AG08396 (cell line): ENCODE data around the gene RBM41.

ENCODE experiments used
- DNase-seq: peaks from one replicate; pipeline ENCODE4 v3.0.0; 2012; ENCODE audit warnings: low spot score, mixed read lengths

RBM41 gene

GRCh38 chrX:107025545-107025944, 93.1 kb downstream of the RBM41 start:
- DNase-seq, result peak; percentile 8

DNA sequence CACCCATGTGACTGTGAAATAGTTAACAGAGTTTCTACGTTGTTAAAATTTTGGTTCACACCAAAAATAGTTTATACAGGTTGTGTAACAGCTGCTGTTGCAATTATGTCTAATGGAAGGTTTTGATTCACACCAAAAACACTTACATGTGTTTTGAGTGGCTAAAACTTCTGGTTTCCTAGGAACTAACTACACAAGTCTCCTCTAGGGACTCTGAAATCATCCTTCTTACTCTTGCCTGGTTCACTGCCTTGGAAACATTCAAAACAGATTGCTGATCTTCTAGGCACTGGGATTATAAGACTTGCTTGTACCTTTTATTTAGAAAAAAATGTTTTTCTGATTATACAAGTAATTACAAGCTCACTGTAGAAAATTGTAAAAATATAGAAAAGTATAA, 103.7 kb downstream of the RBM41 start:
- DNase-seq, result no peak
